Renal pelvis (tissue), 12 donors: ENCODE measurements around the gene PPP2CA. TPM values are rescaled to one million over a fixed set of nuclear protein-coding genes. Genes with fewer than 3 reads are reported as not detected.
"Not testable (repeated sequence)": the region's sequence is repeated elsewhere in the genome, so short reads cannot be mapped to it uniquely, and the experiment has no call there.

Source experiments
- DNase-seq: peaks from one replicate; pipeline ENCODE4 v3.0.0-alpha.2; 2013
- long read RNA-seq, 16 experiments: transcript quantifications; one replicate each; lab custom pipeline, GENCODE V29; 2026
- polyA plus RNA-seq, 3 donors: library from polyadenylated mRNA; unstranded; fragments of 120-200 nt; gene quantifications; one replicate each; pipeline ENCODE4 v1.2.1, GENCODE V29; 2013; ENCODE audit not compliant: insufficient read length in 3 of 3

Gene PPP2CA
- 100 to 1,000 TPM; 185 to 236 (median 190) TPM for polyA plus RNA-seq
- long read RNA-seq, donor 1, full-length matches to known transcripts: 67 of 89 reads
- long read RNA-seq, donor 1, partial matches to known transcripts: 22 of 89 reads
- long read RNA-seq, donor 1, other reads (novel, unspliced or antisense): 0 of 89 reads
- long read RNA-seq, donor 2, full-length matches to known transcripts: 108 of 149 reads
- long read RNA-seq, donor 2, partial matches to known transcripts: 41 of 149 reads
- long read RNA-seq, donor 2, other reads (novel, unspliced or antisense): 0 of 149 reads
- long read RNA-seq, donor 3, full-length matches to known transcripts: 86 of 119 reads
- long read RNA-seq, donor 3, partial matches to known transcripts: 33 of 119 reads
- long read RNA-seq, donor 3, other reads (novel, unspliced or antisense): 0 of 119 reads
- long read RNA-seq, donor 4, full-length matches to known transcripts: 84 of 127 reads
- long read RNA-seq, donor 4, partial matches to known transcripts: 43 of 127 reads
- long read RNA-seq, donor 4, other reads (novel, unspliced or antisense): 0 of 127 reads
- long read RNA-seq, donor 5, full-length matches to known transcripts: 56 of 71 reads
- long read RNA-seq, donor 5, partial matches to known transcripts: 15 of 71 reads
- long read RNA-seq, donor 5, other reads (novel, unspliced or antisense): 0 of 71 reads
- long read RNA-seq, donor 6, full-length matches to known transcripts: 67 of 79 reads
- long read RNA-seq, donor 6, partial matches to known transcripts: 12 of 79 reads
- long read RNA-seq, donor 6, other reads (novel, unspliced or antisense): 0 of 79 reads
- long read RNA-seq, donor 7, full-length matches to known transcripts: 83 of 123 reads
- long read RNA-seq, donor 7, partial matches to known transcripts: 40 of 123 reads
- long read RNA-seq, donor 7, other reads (novel, unspliced or antisense): 0 of 123 reads
- long read RNA-seq, donor 8, full-length matches to known transcripts: 33 of 49 reads
- long read RNA-seq, donor 8, partial matches to known transcripts: 16 of 49 reads
- long read RNA-seq, donor 8, other reads (novel, unspliced or antisense): 0 of 49 reads
- long read RNA-seq, donor 9, full-length matches to known transcripts: 93 of 165 reads
- long read RNA-seq, donor 9, partial matches to known transcripts: 72 of 165 reads
- long read RNA-seq, donor 9, other reads (novel, unspliced or antisense): 0 of 165 reads
- long read RNA-seq, donor 10, full-length matches to known transcripts: 55 of 85 reads
- long read RNA-seq, donor 10, partial matches to known transcripts: 30 of 85 reads
- long read RNA-seq, donor 10, other reads (novel, unspliced or antisense): 0 of 85 reads
- long read RNA-seq, donor 11, full-length matches to known transcripts: 48 of 65 reads
- long read RNA-seq, donor 11, partial matches to known transcripts: 17 of 65 reads
- long read RNA-seq, donor 11, other reads (novel, unspliced or antisense): 0 of 65 reads
- long read RNA-seq, donor 12, full-length matches to known transcripts: 89 of 155 reads
- long read RNA-seq, donor 12, partial matches to known transcripts: 66 of 155 reads
- long read RNA-seq, donor 12, other reads (novel, unspliced or antisense): 0 of 155 reads
- long read RNA-seq, donor 13, full-length matches to known transcripts: 40 of 69 reads
- long read RNA-seq, donor 13, partial matches to known transcripts: 29 of 69 reads
- long read RNA-seq, donor 13, other reads (novel, unspliced or antisense): 0 of 69 reads
- long read RNA-seq, donor 14, full-length matches to known transcripts: 110 of 151 reads
- long read RNA-seq, donor 14, partial matches to known transcripts: 41 of 151 reads
- long read RNA-seq, donor 14, other reads (novel, unspliced or antisense): 0 of 151 reads
- long read RNA-seq, donor 15, full-length matches to known transcripts: 96 of 120 reads
- long read RNA-seq, donor 15, partial matches to known transcripts: 24 of 120 reads
- long read RNA-seq, donor 15, other reads (novel, unspliced or antisense): 0 of 120 reads
- long read RNA-seq, donor 16, full-length matches to known transcripts: 95 of 171 reads
- long read RNA-seq, donor 16, partial matches to known transcripts: 76 of 171 reads
- long read RNA-seq, donor 16, other reads (novel, unspliced or antisense): 0 of 171 reads

DNA sequence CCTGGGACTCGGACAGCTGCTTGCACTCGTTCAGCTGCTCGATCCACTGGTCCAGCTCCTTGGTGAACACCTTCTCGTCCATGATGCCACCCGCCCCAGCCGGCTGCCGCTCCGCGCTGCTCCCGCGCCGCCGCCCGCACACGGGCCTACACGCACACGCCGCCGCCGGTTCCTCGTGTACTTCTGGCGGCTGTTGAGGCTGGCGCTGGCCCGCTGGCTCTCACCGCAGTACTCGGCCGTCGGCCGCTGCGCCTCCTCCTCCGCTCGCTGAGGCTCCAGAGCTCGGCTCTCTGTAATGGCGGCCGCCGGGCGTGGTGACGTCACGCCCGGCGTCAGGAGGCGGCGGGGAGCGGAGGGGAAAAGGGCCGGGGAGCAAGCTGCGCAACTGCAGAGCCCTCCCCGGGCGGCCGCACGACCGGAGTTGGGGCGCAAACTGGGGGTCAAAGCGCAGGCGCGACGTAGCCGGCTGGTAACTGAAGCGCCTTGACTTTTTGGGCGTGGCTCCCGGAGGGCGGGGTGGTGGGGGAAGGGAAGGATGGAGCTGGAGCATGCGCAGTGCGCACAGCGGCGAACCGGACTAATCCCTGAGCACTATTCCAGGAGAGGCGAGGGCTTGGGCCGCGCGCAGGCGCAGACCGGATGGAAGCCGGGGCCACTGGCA, at the start of gene PPP2CA:
Gene PPP2CA, minus strand, starts transcription at position 294 of the 661 bp plus-strand sequence. Its CDS starts 212 bp downstream, at position 82.
- DNase-seq: peak; percentile 98

DNA sequence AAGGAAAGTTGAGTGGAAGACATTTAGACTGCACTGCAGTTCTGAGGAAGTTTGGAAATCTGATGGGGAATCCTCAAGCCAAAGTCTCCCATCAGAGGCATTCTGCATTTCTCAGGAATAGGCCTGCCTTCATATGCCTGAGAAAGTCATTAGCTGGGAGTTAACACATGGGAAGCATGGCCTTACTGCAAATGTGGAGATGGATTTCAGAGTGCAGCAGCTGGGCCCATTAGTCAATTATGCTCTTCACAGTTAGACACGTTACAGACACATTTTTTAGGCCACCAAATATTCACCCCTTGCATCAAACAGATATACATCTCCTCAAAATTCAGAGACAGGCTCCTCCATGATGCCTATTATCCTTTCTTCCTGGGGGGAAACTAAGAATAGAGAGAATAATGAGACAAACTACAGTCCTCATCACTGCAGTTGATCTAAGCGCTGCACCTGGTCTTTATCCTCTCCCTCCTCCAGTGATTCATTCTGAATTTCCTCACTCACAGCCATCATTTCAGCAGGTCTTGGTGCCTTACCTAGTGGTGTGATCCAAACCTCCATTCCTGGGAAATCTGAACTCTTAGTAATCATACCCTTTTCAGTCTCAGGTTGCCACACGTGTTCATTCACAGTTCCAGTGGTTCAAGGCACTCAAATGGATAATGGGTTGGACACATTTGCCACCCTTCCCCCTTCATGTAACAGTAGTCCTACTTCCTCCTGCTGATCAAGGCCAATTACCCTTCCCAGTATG, 47.9 kb upstream of the PPP2CA start:
- DNase-seq: no peak

DNA sequence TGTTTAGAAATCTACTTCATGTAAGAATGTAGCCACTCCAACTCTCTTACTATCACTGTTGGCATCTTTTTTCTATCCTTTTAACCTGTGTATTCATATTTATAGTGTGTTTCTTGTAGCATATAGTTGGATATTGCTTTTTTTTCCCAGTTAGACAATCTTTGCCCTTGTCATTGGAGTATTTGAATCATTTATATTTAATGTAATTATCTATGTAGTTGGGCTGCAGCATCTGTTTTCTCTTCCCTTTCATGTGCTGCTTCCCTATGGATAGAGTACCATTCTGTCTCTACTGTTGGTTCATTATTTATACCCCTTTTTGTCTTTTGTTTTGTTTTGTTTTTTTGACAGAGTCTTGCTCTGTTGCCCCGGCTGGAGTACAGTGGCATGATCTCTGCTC, 45.2 kb upstream of the PPP2CA start:
- DNase-seq: no peak

DNA sequence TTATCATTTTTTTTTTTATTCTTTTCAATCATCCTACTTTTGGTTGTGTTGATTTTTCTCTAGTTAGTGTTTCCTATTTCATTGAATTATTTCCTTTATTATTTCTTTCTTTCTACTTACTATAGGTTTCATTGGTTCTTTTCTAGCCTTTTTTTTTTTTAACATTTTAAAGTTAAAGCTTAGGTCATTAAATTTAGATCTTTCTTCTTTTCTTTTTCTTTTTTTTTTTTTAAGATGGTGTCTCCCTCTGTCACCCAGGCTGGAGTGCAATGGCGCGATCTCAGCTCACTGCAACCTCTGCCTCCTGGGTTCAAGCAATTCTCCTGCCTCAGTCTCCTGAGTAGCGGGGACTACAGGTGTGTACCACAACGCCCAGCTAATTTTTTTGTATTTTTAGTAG, 43.0 kb upstream of the PPP2CA start:
- DNase-seq: no peak

DNA sequence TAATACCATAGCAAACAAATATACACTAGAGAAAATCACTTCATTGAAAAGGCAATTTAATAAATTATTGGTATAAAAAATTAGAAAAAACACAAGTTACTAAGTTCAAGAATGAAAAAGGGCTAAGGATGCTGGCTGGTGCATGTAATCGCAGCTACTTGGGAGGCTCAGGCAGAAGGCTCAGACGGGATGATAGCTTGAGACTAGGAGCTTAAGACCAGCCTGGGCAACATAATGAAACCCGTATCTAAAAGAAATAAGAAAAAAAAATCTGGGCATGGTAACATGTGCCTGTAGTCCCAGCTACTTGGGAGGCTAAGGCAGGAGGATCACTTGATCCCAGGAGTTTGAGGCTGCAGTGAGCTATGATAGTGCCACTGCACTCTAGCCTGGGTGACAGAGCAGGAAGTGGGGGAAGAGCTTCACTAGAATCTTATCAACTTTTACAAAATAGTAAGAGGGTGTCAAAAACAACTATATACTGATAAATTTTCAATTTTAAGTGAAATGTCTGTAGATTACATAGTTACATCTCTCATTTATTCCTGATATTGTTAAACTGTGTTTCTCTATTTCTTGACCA, 42.2 kb upstream of the PPP2CA start:
- DNase-seq: no peak

DNA sequence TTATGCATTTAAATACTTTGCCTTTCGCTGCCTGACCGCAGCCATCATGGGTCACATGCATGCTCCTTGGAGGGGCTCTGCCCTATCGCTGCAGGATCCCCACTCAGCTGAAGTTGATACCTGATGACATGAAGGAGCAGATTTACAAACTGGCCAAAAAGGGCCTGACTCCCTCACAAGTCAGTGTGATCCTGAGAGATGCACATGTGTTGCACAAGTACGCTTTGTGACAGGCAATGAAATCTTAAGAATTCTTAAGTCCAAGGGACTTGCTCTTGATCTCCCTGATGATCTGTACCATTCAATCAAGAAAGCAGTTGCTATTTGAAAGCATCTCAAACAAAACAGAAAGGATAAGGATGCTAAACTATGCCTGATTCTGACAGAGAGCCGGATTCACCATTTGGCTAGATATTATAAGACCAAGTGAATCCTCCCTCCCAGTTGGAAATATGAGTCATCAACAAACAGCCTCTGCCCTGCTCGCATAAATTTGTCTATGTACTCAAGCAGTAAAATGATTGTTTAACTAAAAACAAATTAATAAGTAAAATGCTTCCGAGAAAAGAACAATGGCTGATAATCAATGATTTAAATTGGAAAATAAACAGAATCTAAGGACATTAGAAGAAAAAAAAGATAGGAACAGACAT, 41.6 kb upstream of the PPP2CA start:
- no peak for DNase-seq

DNA sequence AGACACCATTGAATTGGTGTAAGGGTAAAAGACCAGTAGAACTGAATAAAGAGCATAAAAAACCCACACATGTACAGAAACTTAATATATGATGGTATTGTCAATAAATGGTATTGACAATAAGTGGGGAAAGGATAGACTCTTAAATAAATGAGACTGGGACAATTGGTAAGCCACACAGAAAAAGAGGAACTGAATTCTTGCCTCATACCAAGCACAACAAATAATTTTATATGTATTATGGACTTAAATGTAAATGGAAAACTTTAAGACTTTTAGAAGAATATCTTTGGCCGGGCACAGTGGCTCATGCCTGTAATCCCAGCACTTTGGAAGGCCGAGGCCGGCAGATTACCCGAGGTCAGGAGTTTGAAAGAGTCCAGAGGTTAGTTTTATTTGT, 37.9 kb upstream of the PPP2CA start:
- no peak for DNase-seq

DNA sequence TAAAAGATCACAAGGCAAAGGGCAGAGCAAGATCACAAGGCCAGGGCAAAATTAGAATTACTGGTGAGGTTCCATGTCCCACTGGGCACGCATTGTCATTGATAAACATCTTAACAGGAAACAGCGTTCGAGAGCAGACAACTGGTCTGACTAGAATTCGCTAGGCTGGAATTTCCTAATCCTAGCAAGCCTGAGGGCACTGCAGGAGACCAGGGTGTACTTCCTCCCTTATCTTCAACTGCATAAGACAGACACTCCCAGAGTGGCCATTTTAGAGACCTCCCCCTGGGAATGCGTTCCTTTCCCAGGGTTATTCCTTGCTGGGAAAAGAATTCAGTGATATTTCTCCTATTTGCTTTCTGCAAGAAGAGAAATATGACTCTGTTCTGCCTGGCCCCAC, 36.8 kb upstream of the PPP2CA start:
- DNase-seq: not testable (repeated sequence)

DNA sequence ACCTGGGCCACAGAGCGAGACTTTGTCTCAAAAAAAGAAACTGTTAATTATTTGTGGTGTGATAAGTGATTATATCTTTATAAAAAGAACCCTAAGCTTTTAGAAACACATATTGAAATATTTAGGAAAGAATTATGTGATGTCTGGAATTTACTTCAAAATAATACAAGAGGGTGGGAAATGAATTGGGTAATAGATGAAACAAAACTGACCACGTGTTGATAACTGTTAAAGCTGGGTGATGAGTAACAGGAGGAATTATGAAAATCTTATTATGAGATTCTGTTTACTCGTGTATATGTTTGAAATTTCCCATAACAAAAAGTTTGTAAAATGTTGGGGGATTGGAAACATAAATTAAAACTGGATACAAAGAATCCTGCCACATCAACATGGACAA, 33.0 kb upstream of the PPP2CA start:
- DNase-seq: no peak

DNA sequence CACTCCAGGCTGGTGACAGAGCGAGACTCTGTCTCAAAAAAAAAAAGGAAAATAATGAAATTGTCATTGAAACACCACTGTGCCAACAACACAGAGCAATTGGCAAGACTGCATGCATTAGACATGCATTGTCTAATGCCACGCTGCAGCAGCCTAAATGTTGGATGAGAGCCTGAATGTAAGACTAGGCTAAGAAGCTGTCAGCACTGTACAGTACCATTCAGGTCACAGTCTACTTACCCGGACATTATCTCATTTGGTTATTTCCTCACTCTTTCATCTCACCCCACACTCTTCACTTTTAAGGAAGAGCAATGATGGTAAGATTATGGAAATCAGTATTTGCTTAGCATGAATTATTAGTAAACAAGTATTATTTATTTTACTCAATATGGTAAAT, 31.3 kb upstream of the PPP2CA start:
- DNase-seq: no peak

DNA sequence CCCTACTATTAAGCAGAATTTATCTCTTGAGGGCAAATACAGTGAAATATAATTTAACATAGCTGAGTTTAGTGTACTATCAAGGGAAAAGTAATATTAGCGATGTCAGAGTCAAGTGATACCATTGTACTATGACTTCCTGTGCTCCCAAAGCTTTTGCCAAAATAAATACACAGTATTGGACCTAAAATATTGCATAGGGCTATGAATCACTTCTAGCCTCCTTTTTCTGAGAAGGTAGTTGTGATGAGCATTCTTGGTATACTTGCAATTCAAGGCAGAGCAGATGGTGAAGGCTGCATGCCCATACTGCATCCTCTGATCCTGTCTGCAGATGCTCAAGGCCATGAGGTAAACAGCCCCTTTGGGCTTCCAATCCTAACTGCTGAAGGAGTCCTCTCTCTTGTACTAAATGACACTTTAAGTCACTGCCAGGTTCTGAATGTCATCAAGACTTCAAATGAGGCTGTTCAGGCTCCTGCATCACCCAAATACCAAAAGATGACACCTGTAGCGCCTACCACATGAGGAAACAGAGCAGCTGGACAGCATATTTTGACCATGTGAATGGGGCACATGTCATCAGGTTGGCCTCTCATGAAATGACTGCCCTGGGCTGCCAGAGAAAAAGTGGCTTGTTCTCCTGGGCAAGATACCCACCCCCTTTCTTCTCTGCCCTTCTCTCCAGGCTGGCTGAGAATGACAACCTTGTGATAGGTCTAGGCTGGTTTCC, 29.7 kb upstream of the PPP2CA start:
- no peak for DNase-seq

DNA sequence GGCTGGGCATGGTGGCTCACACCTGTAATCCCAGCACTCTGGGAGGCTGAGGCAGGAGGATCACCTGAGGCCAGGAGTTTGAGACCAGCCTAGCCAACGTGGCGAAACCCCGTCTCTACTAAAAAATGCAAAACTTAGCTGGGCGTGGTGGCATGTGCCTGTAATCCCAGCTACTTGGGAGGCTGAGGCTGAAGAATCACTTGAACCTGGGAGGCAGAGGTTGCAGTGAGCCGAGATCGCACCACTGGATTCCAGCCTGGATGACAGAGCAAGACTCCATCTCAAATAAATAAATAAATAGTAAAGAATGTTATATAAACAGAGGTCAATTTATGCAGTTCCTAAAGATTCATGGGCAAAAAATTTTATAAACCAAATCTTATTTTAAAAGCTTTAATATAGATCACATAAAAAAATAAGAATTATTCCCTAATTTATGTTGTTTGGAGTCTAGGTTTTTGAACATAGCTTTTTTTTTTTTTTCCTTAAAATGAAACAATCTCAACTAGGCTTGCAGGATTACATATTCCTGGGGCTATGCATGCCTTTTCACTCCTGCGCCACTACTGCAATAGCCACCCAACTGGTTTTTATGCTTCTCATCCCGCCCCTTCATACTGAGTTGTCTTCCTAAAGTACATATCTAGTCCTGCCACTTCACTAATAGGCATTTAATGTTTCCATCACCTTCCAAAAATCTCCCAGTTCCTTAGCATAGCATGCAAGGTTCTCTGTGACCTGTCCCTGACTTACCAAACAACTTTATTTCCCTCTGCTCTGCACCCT, 27.7 kb upstream of the PPP2CA start:
- not testable (repeated sequence) for DNase-seq

DNA sequence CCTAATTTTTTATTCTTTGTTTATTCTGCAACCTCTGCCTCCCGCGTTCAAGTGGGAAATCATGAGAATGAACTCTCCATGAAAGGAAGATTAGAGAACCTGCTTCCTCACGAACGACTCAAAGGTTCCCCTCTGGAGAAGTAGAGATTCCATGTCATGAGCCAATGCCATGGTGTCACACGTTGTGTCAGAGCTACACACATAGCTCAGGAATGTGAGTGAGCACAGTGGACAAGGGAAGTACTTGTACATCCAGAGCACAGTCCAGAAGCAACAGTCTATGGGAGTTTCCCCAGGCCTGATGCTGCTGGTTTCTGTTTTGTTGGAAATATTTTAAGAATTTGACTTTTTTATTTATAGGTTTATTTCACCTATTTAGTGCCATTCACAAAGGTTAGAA, 26.8 kb upstream of the PPP2CA start:
- DNase-seq: no peak

DNA sequence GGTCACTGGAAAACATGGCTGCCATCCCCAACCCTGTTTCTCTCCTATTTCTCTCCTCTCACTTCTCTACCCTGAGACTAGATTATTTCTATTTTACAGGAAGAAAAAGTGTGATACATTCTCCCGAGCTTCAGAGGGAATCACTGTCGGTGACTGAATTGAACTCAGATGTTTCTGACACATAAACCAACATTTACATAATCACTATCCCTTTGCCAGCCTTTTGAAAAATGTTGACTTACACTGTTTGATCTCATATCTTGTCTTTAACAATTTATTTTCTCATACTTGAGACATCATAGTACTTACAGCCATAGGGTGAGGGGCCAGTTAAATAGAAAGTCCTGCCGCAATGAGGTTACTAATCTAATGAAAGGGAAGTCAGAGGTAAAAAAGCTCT, 25.1 kb upstream of the PPP2CA start:
- DNase-seq: no peak

DNA sequence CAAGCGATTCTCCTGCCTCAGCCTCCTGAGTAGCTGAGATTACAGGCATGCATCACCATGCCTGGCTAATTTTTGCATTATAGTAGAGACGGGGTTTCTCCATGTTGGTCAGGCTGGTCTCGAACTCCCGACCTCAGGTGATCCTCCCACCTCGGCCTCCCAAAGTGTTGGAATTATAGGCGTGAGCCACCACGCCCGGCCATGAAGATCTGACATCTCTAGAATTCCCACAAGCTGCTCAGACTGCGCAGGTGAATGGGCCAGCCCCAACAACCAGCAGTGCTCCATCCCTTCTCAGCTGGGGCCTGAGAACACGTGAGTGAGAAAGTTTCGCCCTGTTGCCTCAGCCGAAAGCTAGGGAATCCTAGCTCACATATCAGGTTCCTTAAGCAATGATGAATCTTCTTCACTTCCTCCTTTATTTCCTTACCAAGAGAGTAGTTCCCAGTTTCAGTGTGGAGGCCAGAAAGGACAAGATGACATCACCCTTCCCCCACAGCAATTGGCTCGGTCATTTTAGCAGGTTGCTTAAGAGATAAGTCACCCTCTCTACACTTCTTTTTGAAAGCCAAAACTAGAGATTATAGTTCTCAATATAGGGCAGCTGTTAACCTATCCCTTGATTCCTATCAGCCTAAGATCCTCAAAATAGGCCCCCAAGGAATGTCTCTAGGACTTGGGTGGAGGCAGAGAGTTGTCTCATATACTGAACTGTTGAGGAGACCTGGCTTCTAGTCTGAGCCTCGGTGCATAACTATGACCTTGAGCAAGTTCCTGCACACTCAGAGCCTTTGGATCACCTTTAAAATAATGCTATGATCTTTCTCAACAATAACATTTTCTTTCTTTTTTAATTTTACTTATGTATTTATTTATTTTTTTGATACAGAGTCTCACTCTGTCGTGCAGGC, 23.9 kb upstream of the PPP2CA start:
- DNase-seq: no peak
